CD4-positive, alpha-beta T cell treated with Interleukin-17A for 1 hour (primary cell): ENCODE measurements around the gene MARK2.

ENCODE experiments used
- DNase-seq: peaks from one replicate; pipeline ENCODE4 v3.0.0-alpha.2; 2020

Gene MARK2

DNA sequence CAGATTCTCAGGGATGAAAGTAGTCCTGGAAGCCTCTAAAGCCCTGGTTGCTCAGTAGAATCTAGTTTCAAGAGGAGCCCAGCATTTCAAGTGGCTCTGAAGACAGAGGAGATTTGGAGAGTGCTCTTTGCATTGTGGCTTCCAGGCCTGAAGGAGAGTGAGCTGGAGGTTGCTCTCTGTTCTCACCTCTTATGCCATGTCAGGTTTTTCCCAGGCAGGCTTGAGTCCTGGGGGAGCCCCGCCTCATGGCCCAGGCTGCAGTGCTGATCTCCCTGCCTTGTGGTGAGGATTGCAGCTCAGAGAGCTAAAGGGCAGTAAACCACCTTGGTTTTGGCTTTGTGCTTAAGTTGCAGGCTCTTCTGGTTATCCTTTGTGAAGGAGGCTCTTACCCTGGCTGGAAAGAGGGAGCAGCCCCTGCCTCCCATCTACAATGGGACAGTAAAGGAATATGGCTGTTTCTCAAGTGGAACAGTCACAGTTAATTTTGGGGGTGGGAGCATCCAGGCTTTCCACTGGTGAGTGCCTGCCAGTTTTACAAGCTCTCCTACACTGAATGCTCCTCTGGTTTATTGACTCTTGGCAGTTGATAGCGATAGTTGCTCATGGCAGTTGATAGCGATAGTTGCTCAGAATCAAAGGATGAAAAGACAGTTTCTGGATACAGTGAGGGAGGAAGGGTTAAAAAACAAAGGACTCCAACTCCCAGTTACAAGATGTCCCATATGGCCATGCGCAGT lies 45.5 kb downstream of the MARK2 start:
- no peak for DNase-seq

DNA sequence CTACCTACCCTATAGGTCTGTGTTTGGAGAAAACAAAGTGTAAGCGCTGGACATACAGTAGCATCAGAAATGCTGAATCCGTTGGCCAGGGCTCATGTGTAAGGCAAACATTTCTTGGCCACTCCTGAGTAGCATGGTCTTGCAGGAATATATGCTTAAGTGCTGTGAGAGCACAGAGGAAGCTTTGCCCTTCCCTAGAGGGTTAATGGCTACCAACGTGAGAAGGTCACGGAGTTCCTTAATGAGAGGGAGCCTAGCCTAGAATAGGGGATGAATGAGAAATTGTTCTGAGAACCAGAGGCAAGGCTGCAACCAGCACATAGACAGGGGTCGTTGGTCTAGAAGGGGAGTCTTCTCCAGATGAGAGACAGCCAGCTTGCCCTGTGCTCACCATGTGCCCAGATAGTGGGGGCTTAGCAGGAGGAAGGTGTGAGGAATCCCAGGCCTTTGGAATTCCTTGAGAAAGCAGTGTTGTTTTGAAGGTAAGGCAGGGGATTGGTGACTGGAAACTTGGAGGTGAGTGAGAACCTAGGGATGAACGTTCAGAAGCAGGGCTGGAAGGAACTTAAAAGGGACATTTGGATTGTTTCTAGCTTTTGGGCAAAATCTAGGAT lies 48.6 kb downstream of the MARK2 start:
- DNase-seq: no peak

GRCh38 chr11:63888170-63889086 lies 49.5 kb downstream of the MARK2 start:
- DNase-seq: peak; percentile 75

DNA sequence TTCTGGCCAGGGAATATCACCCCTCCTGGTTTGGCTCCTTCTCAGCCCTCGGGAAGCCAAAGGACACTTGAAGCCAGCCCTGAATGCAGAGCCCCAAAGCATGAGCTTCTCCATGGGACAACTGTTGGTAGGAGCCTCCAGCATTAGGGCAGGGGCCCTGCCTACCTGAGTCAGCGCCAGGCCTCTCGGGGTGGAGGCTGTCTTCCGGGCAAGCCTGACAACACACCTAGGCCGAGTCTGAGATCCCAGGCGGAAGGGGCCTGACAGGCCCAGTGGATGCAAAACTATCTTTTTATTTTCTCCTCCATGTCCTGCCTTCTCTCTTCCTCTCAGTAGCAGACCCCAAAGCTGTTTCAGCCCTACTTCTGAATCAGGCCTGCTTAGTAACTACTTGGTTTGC lies 50.4 kb downstream of the MARK2 start:
- DNase-seq: no peak

GRCh38 chr11:63890368-63890767 lies 51.5 kb downstream of the MARK2 start:
- DNase-seq: no peak

GRCh38 chr11:63892228-63892627 lies 53.3 kb downstream of the MARK2 start:
- DNase-seq: no peak

- no peak for DNase-seq
Observed at GRCh38 chr11:63893355-63893754, 54.4 kb downstream of the MARK2 start.

DNA sequence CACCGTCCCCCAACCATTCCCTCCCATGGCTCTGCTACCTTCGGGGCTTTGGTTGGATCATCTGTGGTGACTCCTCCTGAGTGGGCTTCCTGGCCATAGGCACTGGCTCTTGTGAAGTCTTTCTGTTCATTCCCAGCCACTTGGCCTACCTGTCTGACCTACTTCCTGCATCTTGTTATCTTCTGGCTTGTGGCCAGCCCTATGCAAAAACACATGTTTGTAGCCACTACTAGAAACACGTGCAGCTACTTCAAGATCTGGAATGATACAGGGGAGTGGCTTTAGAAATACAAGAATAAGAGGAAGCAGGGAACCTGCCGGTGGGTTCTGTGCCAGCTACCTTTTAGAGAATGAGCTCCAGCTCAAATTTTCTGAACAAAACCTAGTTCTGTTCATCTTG lies 57.2 kb downstream of the MARK2 start:
- DNase-seq: no peak

DNA sequence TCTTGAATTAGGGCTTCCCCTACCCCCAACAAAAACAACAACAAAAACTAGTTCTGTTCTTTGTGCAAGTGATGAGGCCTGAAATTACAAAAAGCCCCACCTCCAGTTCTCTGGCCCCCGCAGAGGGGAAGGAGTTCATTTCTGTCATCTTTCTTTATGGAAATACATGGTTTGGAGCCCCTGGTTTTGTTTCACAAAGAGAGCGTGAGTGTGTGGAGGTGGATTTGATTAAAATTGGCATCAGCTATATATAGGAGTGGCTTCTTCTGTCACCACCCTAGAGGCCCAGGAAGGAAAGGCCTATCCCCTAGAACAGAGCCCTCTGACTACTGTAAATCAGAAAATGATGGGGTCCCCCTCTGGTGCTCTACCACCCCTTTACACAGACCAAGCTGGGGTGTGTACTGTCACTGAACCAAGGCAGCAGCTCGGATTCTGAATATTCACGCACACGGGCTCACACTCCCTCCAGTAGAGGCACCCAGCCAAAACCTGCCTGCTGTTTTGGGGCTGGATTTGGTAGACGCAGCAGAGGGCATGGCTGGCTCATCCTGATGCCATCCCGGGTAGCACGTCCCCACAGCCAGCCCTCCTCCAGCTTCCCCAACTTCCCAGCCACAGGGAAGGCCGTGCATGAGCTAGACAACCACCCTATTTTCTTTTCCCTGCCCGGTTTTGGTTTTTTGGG lies 58.7 kb downstream of the MARK2 start:
- no peak for DNase-seq

DNA sequence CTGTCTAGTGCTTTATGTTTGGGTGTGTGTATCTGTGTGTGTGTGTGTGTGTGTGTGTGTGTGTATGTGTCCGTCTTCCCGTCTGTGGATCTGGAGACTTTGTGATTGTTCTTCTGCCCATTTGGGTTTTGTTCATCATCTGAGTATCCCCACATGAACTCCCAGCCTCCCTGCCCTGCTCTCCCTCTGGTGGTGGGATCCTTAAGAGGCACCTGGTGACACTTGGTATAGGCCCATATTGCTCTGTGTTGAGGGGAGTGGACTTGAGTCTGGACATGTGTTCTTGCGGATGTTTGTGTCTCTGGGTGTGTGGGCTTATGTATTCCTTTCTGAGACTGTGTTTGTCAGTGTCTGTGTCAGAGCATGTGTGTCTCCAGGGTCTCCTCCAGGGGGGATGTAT lies 62.8 kb downstream of the MARK2 start:
- DNase-seq: peak; percentile 22

- DNase-seq: no peak
Observed at GRCh38 chr11:63903884-63904283, 65.0 kb downstream of the MARK2 start.

GRCh38 chr11:63904743-63905142 lies 65.8 kb downstream of the MARK2 start:
- no peak for DNase-seq

DNA sequence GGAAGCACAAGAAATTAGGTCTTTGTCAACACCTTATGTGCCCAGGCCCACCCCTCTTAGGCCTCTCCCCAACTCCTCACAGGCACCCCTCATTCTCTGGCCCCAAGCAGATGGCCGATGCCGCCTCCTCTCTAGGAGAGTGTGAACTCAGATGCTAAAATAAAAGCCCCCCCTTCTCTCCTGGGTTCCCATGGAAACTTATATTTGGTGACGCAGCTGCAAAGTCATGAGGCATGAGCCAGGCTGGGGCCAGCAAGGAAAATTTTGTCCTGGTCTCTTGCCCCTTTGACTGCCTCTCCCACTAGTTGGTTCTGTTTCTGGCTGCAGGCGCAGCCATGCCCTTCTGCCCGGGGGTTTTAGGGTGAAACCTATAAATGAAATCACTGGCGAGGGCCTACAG lies 66.3 kb downstream of the MARK2 start:
- no peak for DNase-seq

DNA sequence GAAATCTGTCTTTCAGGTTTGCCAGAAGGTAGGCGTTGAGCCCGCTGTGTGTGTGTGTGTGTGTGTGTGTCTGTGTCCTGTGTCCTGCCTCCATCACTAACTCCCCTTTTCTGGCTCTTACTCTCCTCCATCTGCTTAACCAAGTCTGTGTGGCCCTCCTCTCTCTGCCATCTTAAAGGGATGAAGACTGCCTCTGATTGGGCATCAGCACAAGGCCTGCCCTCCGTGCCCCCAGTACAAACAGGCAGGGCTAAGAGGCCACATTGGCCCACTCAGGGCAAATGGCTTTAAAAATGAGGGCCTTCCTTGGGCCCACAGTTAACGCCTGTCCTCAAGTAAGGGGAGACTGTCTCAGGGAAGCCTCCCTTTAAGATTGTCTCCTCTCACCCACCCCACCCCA lies 67.2 kb downstream of the MARK2 start:
- DNase-seq: no peak

DNA sequence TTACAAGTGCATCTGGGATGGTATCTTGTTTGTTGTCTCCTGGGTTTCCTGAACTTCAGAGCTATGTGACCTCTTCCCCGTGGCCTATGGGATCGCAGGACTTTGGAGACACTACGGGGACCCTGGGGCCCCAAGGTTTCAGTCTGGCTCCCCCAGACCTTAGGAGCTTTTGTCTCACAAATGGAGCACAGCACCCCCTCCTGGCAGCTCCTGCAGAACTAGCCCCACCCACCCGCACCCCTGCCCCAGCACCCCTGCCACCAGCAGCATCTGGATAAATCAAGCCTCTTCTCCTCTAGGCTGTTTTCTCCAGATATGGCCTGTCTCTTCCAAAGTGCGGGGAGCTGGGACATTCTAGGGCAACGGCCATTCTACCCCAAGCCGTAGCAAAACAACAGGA lies 67.7 kb downstream of the MARK2 start:
- peak; percentile 61 for DNase-seq

DNA sequence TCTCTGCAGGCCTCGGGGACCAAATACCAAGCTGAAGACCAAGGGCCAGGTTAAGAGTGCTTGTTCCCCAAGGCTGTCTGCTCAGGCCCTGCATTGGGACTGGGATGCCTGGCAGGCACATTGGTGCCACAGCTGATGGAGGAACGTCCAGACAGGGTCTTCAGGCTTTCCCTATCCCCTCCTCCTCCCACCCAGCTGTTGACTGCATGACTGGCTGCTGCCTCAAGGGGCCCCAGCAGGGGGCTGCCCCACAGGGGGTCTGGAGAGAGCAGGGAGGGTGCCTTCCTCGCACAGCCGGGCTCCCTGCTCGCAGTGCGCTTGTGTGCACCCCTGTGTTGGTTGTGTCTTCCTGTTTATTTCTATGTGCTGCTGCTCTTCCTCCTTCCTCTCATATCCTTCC lies 68.2 kb downstream of the MARK2 start:
- DNase-seq: no peak

DNA sequence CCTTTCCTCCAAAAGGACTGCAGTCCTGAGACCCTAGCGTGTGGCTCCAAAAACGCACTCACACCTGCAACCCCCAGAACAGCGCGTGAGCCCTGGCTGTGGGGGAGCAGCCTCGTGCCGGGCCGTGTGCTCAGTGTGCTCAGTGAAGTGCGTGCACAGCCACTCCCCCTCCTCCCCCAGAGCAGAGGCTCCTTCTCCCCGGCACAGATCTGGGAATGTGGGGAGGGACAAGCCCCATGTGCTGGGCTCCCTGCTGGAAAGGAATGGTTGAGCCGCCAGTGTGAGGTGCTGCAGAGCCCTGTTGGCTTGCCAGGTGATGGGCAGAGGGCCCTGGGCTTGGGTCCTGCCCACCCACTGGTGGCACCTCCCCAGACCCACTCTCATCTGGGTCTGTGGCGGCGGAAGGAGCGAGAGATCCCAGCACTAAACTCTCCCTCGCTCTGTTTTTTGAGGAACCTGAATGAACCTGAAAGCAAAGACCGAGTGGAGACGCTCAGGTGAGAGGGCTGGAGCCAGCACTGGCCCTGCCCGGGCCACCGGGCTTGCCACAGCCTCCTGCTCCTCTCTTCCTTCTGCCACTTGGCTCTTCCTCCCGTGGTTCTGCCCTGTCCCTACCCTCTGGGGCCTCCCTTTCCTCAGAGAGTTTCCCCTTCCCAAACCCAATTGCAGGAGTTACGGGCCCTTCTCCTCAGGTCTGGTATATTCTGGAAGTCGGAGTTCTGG lies 69.1 kb downstream of the MARK2 start:
- no peak for DNase-seq

- no peak for DNase-seq
Observed at GRCh38 chr11:63908631-63909401, 69.9 kb downstream of the MARK2 start.

GRCh38 chr11:63909591-63910506 lies 70.9 kb downstream of the MARK2 start:
- DNase-seq: no peak

DNA sequence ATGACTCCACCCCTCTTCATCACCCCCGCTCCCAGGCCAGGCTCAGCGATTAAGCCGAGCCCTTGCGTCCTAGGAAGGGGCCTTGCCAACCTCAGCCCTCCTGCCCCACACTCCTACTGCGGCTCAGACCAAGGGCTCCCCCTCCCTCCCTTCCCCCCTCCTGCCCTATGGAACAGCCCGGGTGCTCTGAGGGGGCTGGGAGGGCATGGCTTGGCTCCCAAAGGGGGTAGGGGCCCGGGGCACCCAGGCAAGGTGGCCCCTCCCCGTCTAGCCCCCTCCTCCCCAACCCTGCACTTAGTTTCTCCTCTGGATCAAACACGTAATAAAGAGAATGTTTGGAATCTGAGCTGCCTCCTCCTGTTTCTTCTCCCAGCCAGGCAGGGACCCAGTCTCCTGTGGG lies 71.8 kb downstream of the MARK2 start:
- DNase-seq: no peak

GRCh38 chr11:63911440-63911839 lies 72.5 kb downstream of the MARK2 start:
- no peak for DNase-seq
